ENCODE data around the gene ABHD17A.

GRCh38 chr19:1867349-1867724 lies 18.0 kb downstream of the ABHD17A start:
- TF ChIP-seq CTCF (IDR thresholded peaks at IDR 0.05; ENCODE audit: low read depth, low read length, poor library complexity, severe bottlenecking) (no peak), EZH2phosphoT487 (IDR thresholded peaks at IDR 0.05; ENCODE audit: borderline replicate concordance, low read length) (no peak)

All from DOHH2 (cell line).